Measurements from ENCODE around the gene NPTX2. TPM values are rescaled to one million over a fixed set of nuclear protein-coding genes. Genes with fewer than 3 reads are reported as not detected.

NPTX2 gene
- total RNA-seq, 1 experiment from 2014 or later = not detected

- POLR2A ChIA-PET = no interaction called here
- BruUV-seq (replicated peaks) = no TSS peak
These were observed 34.7 kb downstream of the NPTX2 start for GRCh38 chr7:98651760-98652159.

GRCh38 chr7:98653601-98654310, 36.7 kb downstream of the NPTX2 start:
- Histone ChIP-seq H3K9me2 (ENCODE audit: insufficient read depth) (no peaks in the 10 kb centered on the region), H4K20me1 (ENCODE audit: insufficient read depth) (no peaks in the 10 kb centered on the region), H3K9me3 (ENCODE audit: control insufficient read depth in 1 of 2, insufficient read depth in 1 of 2, low read depth in 1 of 2, low read length in 2 of 2) (no peaks in the 10 kb centered on the region), H3K9ac (ENCODE audit: low read length) (no peak overlapping the region), H3K79me2 (ENCODE audit: insufficient read depth, low read length) (no peaks in the 10 kb centered on the region), H3K27me3 (ENCODE audit: insufficient read depth, low read length) (0 out of 2 replicates have a peak, but pooled peaks cover 3% of the 10 kb centered on the region), H2AFZ (ENCODE audit: low read depth, low read length, poor library complexity, severe bottlenecking) (no peak overlapping the region), H3K4me2 (ENCODE audit: low read length) (no peak overlapping the region), H3K27ac (ENCODE audit: low read depth, low read length) (no peak overlapping the region), H3K4me1 (ENCODE audit: control insufficient read depth in 1 of 2, insufficient read depth in 2 of 2, low read length in 2 of 2) (no peaks in the 10 kb centered on the region), H3K36me3 (ENCODE audit: control insufficient read depth in 1 of 2, insufficient read depth in 2 of 2, low read length in 2 of 2) (no peaks in the 10 kb centered on the region), H3K4me3 (replicated peaks in 1 of 2; ENCODE audit: low read depth in 1 of 2, low read length in 2 of 2) (no peak overlapping the region)
- ChIA-PET POLR2A (no interaction called here), CTCF (no interaction called here), RAD21 (ENCODE audit: low non-redundant PET in 1 of 2, low total read pairs in 2 of 2, uncharacterized antibody in 2 of 2, unreplicated experiment in 2 of 2) (interaction anchor here in 1 of 2 experiments (0.7 kb wide), 1 partner anchor 19 kb away, joined by 3 read pairs; no protein-coding TSS in a partner anchor)
- DNase-seq (ENCODE audit: low read depth, low spot score) (no peak), ATAC-seq (no peak)
- BruUV-seq (replicated peaks) = no TSS peak
- intact Hi-C loops (cut with micrococcal nuclease) = no loop called here
- TF ChIP-seq YY1 (IDR thresholded peaks at IDR 0.05; ENCODE audit: extremely low read depth, insufficient replicate concordance, low read depth, low read length) (no peak), CTCF (IDR thresholded peaks at IDR 0.05 in 2 of 3, conservative IDR thresholded peaks at IDR 0.05 in 1 of 3; ENCODE audit: borderline replicate concordance in 1 of 3, insufficient read depth in 1 of 3, low read depth in 2 of 3, low read length in 2 of 3) (no peak), POLR2AphosphoS5 (IDR thresholded peaks at IDR 0.05; ENCODE audit: low read depth, low read length) (no peak), ATF3 (IDR thresholded peaks at IDR 0.05) (no peak), TCF7L2 (IDR thresholded peaks at IDR 0.05; ENCODE audit: borderline replicate concordance, extremely low read depth, insufficient read depth, insufficient read length) (no peak), RAD21 (IDR thresholded peaks at IDR 0.05; ENCODE audit: low read depth) (no peak), EZH2phosphoT487 (IDR thresholded peaks at IDR 0.05; ENCODE audit: borderline replicate concordance) (no peak)
- TF ChIP-seq, protein P1, sequence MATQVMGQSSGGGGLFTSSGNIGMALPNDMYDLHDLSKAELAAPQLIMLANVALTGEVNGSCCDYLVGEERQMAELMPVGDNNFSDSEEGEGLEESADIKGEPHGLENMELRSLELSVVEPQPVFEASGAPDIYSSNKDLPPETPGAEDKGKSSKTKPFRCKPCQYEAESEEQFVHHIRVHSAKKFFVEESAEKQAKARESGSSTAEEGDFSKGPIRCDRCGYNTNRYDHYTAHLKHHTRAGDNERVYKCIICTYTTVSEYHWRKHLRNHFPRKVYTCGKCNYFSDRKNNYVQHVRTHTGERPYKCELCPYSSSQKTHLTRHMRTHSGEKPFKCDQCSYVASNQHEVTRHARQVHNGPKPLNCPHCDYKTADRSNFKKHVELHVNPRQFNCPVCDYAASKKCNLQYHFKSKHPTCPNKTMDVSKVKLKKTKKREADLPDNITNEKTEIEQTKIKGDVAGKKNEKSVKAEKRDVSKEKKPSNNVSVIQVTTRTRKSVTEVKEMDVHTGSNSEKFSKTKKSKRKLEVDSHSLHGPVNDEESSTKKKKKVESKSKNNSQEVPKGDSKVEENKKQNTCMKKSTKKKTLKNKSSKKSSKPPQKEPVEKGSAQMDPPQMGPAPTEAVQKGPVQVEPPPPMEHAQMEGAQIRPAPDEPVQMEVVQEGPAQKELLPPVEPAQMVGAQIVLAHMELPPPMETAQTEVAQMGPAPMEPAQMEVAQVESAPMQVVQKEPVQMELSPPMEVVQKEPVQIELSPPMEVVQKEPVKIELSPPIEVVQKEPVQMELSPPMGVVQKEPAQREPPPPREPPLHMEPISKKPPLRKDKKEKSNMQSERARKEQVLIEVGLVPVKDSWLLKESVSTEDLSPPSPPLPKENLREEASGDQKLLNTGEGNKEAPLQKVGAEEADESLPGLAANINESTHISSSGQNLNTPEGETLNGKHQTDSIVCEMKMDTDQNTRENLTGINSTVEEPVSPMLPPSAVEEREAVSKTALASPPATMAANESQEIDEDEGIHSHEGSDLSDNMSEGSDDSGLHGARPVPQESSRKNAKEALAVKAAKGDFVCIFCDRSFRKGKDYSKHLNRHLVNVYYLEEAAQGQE (IDR thresholded peaks at IDR 0.05; ENCODE audit: low read depth) = no peak

More at GRCh38 chr7:98651760-98652159, 34.7 kb downstream of the NPTX2 start:
- H3K36me3 ChIP-seq (ENCODE audit: control insufficient read depth in 1 of 2, insufficient read depth in 2 of 2, low read length in 2 of 2) = no peaks in the 10 kb centered on the region
- H2AFZ ChIP-seq (ENCODE audit: low read depth, low read length, poor library complexity, severe bottlenecking) = no peak overlapping the region
- no peak overlapping the region for H3K4me2 ChIP-seq (ENCODE audit: low read length)
- H3K4me3 ChIP-seq (replicated peaks in 1 of 2; ENCODE audit: low read depth in 1 of 2, low read length in 2 of 2) = no peak overlapping the region
- H3K9me2 ChIP-seq (ENCODE audit: insufficient read depth) = no peaks in the 10 kb centered on the region
- H3K27ac ChIP-seq (ENCODE audit: low read depth, low read length) = no peak overlapping the region
- DNase-seq (ENCODE audit: low read depth, low spot score) = no peak
- RAD21 ChIA-PET (ENCODE audit: low non-redundant PET in 1 of 2, low total read pairs in 2 of 2, uncharacterized antibody in 2 of 2, unreplicated experiment in 2 of 2) = no interaction called here
- no peaks in the 10 kb centered on the region for H4K20me1 ChIP-seq (ENCODE audit: insufficient read depth)
- H3K9ac ChIP-seq (ENCODE audit: low read length) = no peak overlapping the region
- no peaks in the 10 kb centered on the region for H3K9me3 ChIP-seq (ENCODE audit: control insufficient read depth in 1 of 2, insufficient read depth in 1 of 2, low read depth in 1 of 2, low read length in 2 of 2)
- ATAC-seq = no peak
- no peaks in the 10 kb centered on the region for H3K4me1 ChIP-seq (ENCODE audit: control insufficient read depth in 1 of 2, insufficient read depth in 2 of 2, low read length in 2 of 2)
- intact Hi-C loops (cut with micrococcal nuclease) = no loop called here
- TF ChIP-seq, protein P2, sequence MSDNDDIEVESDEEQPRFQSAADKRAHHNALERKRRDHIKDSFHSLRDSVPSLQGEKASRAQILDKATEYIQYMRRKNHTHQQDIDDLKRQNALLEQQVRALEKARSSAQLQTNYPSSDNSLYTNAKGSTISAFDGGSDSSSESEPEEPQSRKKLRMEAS (IDR thresholded peaks at IDR 0.05) = no peak
- TF ChIP-seq SRF (IDR thresholded peaks at IDR 0.05; ENCODE audit: low read depth) (no peak), ATF3 (IDR thresholded peaks at IDR 0.05) (no peak), ELF1 (IDR thresholded peaks at IDR 0.05; ENCODE audit: borderline replicate concordance, low read depth) (no peak), POLR2A (IDR thresholded peaks at IDR 0.05; ENCODE audit: borderline replicate concordance, extremely low read depth, insufficient read depth, insufficient read length) (no peak)
- CTCF ChIA-PET = no interaction called here
- 0 out of 2 replicates have a peak, but pooled peaks cover 3% of the 10 kb centered on the region for H3K27me3 ChIP-seq (ENCODE audit: insufficient read depth, low read length)
- H3K79me2 ChIP-seq (ENCODE audit: insufficient read depth, low read length) = no peaks in the 10 kb centered on the region

Data from HCT116 (cell line).